Activated B cell treated with CpG ODN at 0.5 μM for 24 hours (primary cell): ENCODE measurements around the gene CACNG6. TPM values are rescaled to one million over a fixed set of nuclear protein-coding genes. Genes with fewer than 3 reads are reported as not detected.
A peak's percentile ranks its signal among the peaks of the same experiment; 100 is the strongest.

Source experiments
- ATAC-seq: fragments of 200-7000 bp; cut with Tn5 transposase; one replicate; pipeline ENCODE4 v1.10.0; 2021; ENCODE audit warnings: low read depth, mild to moderate bottlenecking, moderate library complexity
- CTCF ChIA-PET: fragments of 350-600 bp; sonication (Branson Sonifier 250); formaldehyde crosslinking; loops from one replicate; lab custom pipeline; 2021; ENCODE audit warnings: antibody characterized with exemption; lab: Charles Lee
- POLR2A ChIA-PET: fragments of 350-600 bp; sonication (Branson Sonifier 250); formaldehyde crosslinking; loops from one replicate; lab custom pipeline; 2021; ENCODE audit warnings: antibody characterized with exemption; lab: Charles Lee
- DNase-seq: peaks from one replicate; pipeline ENCODE4 v3.0.0; 2022
- H3K27ac Mint-ChIP-seq: one replicate; pipeline ENCODE4 v1.8.0; 2020; ENCODE audit warnings: mixed read lengths
- H3K27me3 Mint-ChIP-seq: one replicate; pipeline ENCODE4 v1.8.0; 2021; ENCODE audit warnings: mixed read lengths
- H3K36me3 Mint-ChIP-seq: one replicate; pipeline ENCODE4 v1.8.0; 2021; ENCODE audit warnings: low read depth, mixed read lengths
- H3K4me1 Mint-ChIP-seq: one replicate; pipeline ENCODE4 v1.8.0; 2021; ENCODE audit warnings: mixed read lengths
- H3K4me3 Mint-ChIP-seq: one replicate; pipeline ENCODE4 v1.8.0; 2020; ENCODE audit warnings: mild to moderate bottlenecking, mixed read lengths
- H3K9me3 Mint-ChIP-seq: one replicate; pipeline ENCODE4 v1.8.0; 2020; ENCODE audit warnings: mixed read lengths
- intact Hi-C: fragments of 100-400 bp; cut with micrococcal nuclease; formaldehyde crosslinking; loops from one replicate; pipeline ENCODE4 v1.15.1; 2024
- total RNA-seq: library from RNA; stranded (reverse); gene quantifications from 2 replicates; pipeline ENCODE4 v1.2.3, GENCODE V29; 2022
- TF ChIP-seq, protein P1 (sequence below): fragments of 200-600 bp; IDR thresholded peaks from one replicate; pipeline ENCODE4 v1.8.0; 2022; ENCODE audit warnings: antibody characterized with exemption, mild to moderate bottlenecking

CACNG6 gene
- total RNA-seq, 1 donor from 2014 or later = not detected

DNA sequence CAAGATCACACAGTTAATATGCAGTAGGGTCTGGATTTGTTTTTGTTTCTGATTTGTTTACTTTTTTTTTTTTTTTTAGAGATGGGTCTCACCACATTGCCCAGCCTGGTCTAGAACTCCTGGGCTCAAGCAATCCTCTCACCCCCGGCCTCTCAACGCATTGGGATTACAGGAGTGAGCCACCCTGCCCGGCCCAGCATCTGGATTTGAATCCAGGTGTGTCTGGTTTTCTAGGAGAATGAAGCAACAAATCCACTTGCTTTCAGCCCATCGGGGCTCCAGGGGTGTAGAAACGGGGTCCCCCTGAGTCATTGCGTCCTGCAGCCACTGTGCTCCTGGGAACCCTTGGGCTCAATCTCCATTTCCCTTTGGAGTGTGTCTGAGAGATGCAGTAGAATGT is 22.1 kb upstream of the CACNG6 start:
- Mint-ChIP-seq H3K27me3 (peaks cover 21% of the 10 kb centered on the region), H3K4me1 (no peaks in the 10 kb centered on the region), H3K27ac (no peak overlapping the region), H3K9me3 (no peaks in the 10 kb centered on the region), H3K4me3 (no peak overlapping the region), H3K36me3 (no peaks in the 10 kb centered on the region)
- TF ChIP-seq, protein P1, sequence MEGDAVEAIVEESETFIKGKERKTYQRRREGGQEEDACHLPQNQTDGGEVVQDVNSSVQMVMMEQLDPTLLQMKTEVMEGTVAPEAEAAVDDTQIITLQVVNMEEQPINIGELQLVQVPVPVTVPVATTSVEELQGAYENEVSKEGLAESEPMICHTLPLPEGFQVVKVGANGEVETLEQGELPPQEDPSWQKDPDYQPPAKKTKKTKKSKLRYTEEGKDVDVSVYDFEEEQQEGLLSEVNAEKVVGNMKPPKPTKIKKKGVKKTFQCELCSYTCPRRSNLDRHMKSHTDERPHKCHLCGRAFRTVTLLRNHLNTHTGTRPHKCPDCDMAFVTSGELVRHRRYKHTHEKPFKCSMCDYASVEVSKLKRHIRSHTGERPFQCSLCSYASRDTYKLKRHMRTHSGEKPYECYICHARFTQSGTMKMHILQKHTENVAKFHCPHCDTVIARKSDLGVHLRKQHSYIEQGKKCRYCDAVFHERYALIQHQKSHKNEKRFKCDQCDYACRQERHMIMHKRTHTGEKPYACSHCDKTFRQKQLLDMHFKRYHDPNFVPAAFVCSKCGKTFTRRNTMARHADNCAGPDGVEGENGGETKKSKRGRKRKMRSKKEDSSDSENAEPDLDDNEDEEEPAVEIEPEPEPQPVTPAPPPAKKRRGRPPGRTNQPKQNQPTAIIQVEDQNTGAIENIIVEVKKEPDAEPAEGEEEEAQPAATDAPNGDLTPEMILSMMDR = no peak
- intact Hi-C loops = no loop called here
- ChIA-PET POLR2A (no interaction called here), CTCF (no interaction called here)
- DNase-seq (no peak), ATAC-seq (no peak)

DNA sequence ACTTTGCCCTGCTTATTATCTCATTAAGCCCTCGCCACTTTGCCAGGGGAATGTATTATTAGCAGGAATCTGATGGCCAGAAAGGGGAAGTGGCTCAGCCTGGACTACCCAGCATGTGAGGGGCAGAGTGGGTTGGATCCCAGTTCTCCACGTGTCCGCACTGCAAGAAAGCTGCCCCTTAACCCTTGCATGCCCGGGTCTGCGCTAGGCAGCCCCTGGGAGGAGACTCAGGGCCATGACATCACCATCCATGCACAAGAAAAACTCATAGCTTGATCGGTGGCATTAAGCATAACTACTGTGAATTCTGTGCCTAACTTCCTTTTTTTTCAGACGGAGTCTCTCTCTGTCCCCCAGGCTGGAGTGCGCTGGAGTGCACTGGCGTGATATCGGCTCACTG is 19.8 kb upstream of the CACNG6 start:
- Mint-ChIP-seq H3K36me3 (no peaks in the 10 kb centered on the region), H3K27me3 (peaks cover 10% of the 10 kb centered on the region), H3K27ac (no peak overlapping the region), H3K9me3 (no peaks in the 10 kb centered on the region), H3K4me1 (no peaks in the 10 kb centered on the region), H3K4me3 (no peak overlapping the region)
- ChIA-PET POLR2A (interaction anchor here (0.7 kb wide), 1 partner anchor 1061 kb away, joined by 6 read pairs; no protein-coding TSS in a partner anchor), CTCF (no interaction called here)
- ATAC-seq (no peak), DNase-seq (no peak)
- intact Hi-C loops = no loop called here
- TF ChIP-seq, protein P1 = no peak

DNA sequence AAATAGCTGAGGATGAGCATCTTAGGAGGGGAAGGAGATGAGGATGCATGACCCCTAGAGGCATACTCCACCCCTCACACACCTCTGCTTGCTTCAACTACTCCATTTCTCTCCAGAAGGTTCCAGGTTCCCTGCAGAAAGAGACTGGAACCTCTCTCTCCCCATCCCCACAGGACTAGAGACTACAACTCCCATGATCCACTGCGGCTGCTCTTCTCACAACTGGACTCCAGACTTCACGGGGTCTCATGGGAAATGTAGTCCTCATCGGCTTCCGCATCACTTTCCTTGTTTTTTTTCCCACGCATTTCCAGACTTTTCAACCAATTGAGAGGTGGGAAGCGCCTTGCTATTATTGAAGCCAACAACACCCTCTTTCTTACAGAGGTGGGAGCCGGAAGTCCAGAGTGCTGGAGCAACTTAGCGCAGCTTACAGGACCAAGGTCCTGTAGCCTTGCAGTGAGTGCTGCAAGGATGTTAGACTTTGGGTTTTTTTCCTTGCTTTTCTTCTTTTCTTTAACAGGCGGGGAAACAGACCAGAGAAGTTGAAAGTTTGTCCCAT is 13.9 kb upstream of the CACNG6 start:
- ATAC-seq (peak; percentile 92), DNase-seq (peak; percentile 27)
- intact Hi-C loops = no loop called here
- H3K27ac Mint-ChIP-seq = no peak overlapping the region
- peaks cover 4% of the 10 kb centered on the region for H3K36me3 Mint-ChIP-seq
- H3K4me3 Mint-ChIP-seq = peak overlapping the region; percentile 82
- ChIA-PET POLR2A (no interaction called here), CTCF (no interaction called here)
- TF ChIP-seq, protein P1 = no peak
- peaks cover 8% of the 10 kb centered on the region for H3K9me3 Mint-ChIP-seq
- peaks cover 12% of the 10 kb centered on the region for H3K4me1 Mint-ChIP-seq
- H3K27me3 Mint-ChIP-seq = peaks cover 45% of the 10 kb centered on the region

DNA sequence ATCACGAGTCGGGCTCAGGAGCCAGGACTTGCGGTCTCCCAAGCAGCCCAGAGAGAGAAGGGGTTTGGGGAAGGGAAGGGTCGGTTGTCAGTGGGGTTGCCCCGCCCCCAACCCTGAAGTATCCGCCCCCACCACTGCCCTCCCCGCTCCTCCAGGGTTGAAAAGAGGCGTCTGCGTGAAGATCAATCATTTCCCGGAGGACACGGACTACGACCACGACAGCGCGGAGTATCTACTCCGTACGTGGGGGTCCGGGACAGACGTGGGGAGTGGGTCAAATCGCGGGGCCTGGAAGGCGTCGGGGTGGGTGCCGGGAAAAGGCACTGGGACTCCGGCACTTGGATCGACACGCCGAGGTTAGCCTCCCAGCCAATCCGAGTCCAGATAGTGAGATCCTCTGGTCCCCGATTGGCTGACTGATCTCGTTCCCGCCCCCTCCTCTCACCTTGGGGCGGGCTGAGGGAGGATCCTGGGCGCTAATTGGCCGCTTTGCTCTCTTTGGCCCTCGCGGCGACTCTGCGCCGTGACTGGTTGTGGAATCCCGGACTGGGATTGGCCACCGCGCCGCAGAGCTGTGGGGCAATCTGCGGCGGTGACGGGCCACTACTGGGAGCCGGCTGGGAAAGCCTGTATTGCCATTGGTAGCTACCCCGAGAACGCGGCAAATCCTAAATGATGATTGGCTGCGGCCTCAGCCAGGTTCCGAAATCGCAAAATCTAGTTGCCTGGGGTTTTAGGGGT is 13.3 kb upstream of the CACNG6 start:
- no peak for ATAC-seq
- Mint-ChIP-seq H3K36me3 (peaks cover 4% of the 10 kb centered on the region), H3K27me3 (peaks cover 42% of the 10 kb centered on the region), H3K27ac (no peak overlapping the region), H3K4me1 (peaks cover 12% of the 10 kb centered on the region), H3K4me3 (peak overlapping the region; percentile 82), H3K9me3 (peaks cover 9% of the 10 kb centered on the region)
- POLR2A ChIA-PET = no interaction called here
- TF ChIP-seq, protein P1 = no peak
- intact Hi-C loops = no loop called here
- no peak for DNase-seq
- CTCF ChIA-PET = no interaction called here

DNA sequence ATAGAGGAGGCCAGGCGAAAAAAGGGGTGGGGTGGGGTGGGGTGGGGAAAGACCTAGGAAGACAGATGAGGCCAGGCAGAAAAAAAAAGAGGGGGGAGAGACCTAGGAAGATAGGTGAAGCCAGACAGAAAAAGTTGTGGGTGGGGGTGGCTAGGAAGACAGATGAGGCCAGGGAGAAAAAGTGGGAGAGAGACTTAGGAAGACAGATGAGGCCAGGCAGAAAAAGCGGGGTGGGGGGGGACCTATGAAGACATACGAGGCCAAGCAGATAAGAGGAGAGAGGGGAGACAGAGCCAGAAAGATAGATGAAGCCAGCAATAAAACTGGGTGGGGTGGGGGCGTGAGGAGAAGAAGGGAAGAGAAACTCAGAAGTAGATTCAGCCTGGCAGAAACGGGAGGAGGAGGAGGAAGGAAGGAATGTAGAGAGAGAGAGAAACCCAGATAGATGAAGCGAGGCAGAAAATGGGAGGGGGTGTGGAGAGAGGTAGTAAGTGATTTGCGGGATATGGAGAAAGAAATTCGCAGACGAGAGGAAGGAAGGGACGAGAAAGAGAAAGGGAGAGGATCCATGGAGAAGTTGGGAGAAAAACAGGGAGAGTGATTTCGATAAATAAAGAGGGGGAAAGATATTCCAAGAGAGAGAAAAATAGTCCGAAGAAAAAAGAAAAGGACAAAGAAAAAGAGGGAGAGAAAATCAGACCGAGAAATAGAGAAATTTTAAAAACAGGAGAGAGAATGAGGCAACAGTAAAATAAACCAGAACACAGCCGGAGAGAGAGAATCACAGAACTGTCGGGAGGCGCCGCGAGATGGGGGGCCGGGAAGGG is 12.2 kb upstream of the CACNG6 start:
- no peak overlapping the region for H3K27ac Mint-ChIP-seq
- ChIA-PET CTCF (no interaction called here), POLR2A (no interaction called here)
- H3K36me3 Mint-ChIP-seq = peaks cover 4% of the 10 kb centered on the region
- ATAC-seq (no peak), DNase-seq (no peak)
- H3K4me3 Mint-ChIP-seq = no peak overlapping the region
- H3K27me3 Mint-ChIP-seq = peaks cover 42% of the 10 kb centered on the region
- TF ChIP-seq, protein P1 = no peak
- peaks cover 12% of the 10 kb centered on the region for H3K4me1 Mint-ChIP-seq
- peaks cover 10% of the 10 kb centered on the region for H3K9me3 Mint-ChIP-seq
- intact Hi-C loops = no loop called here
